K562 (cell line): Measurements from ENCODE around the gene CYS1. TPM values are rescaled to one million over a fixed set of nuclear protein-coding genes. Genes with fewer than 3 reads are reported as not detected.

Source experiments
- ATF2 ChIP-seq: sonication (generic); formaldehyde crosslinking; IDR thresholded peaks from 2 replicates; pipeline ENCODE4 v1.8.1; 2022; ENCODE audit warnings: missing genetic modification reagents
- C11orf30 ChIP-seq: fragments of 450-650 bp; IDR thresholded peaks from 2 replicates; pipeline ENCODE4 v1.6.1; 2016; ENCODE audit warnings: low read depth, mild to moderate bottlenecking
- HSF4 ChIP-seq: fragments of 250-450 bp; sonication (Bioruptor Pico); IDR thresholded peaks from 2 replicates; pipeline ENCODE4 v2.1.2; 2022; ENCODE audit warnings: mild to moderate bottlenecking, moderate library complexity, borderline replicate concordance
- MCM5 ChIP-seq: fragments of 450-650 bp; IDR thresholded peaks from 2 replicates; pipeline ENCODE4 v1.6.1; 2016; ENCODE audit warnings: low read depth
- PCBP1 ChIP-seq: fragments of 200-400 bp; formaldehyde crosslinking; IDR thresholded peaks from 2 replicates; pipeline ENCODE4 v1.6.1; 2018; ENCODE audit warnings: mild to moderate bottlenecking, low read depth, low read length; ENCODE audit not compliant: poor library complexity, severe bottlenecking
- SAFB2 ChIP-seq: fragments of 200-400 bp; formaldehyde crosslinking; IDR thresholded peaks from 2 replicates; pipeline ENCODE4 v1.6.1; 2018; ENCODE audit warnings: borderline replicate concordance, low read length, low read depth, moderate library complexity; ENCODE audit not compliant: severe bottlenecking
- YBX1 ChIP-seq: fragments of 450-650 bp; IDR thresholded peaks from 2 replicates; pipeline ENCODE4 v1.7.1; 2016; ENCODE audit warnings: mild to moderate bottlenecking
- YY1 ChIP-seq, 3 experiments: IDR thresholded peaks; 2 replicates each; pipeline ENCODE4 v1.6.1; 2011; ENCODE audit warnings: low read length in 2 of 3, mild to moderate bottlenecking in 2 of 3, moderate library complexity in 2 of 3, borderline replicate concordance in 1 of 3, control low read depth in 1 of 3, low read depth in 1 of 3; ENCODE audit not compliant: insufficient read depth in 3 of 3, insufficient replicate concordance in 2 of 3, control insufficient read depth in 1 of 3, insufficient read length in 1 of 3; ENCODE audit errors: extremely low read depth in 1 of 3
- ZBTB11 ChIP-seq, 3 experiments: fragments of 200-800 bp in 1 of 3; fragments of 250-450 bp in 1 of 3; fragments of 450-650 bp in 1 of 3; sonication (Bioruptor Pico) in 1 of 3; sonication (Bioruptor generic) in 1 of 3; formaldehyde crosslinking in 1 of 3; IDR thresholded peaks; 2 replicates each; pipeline versions ENCODE4 v1.6.1 to v1.8.0; 2016 to 2022; ENCODE audit warnings: mild to moderate bottlenecking in 2 of 3, missing genetic modification characterization in 2 of 3, missing compliant biosample characterization in 1 of 3, moderate library complexity in 1 of 3
- ZBTB40 ChIP-seq, 2 experiments: fragments of 450-650 bp in 1 of 2; sonication (generic) in 1 of 2; formaldehyde crosslinking in 1 of 2; IDR thresholded peaks; 2 replicates each; pipeline versions ENCODE4 v1.7.1 to v1.9.0; 2016 to 2022; ENCODE audit warnings: inconsistent platforms in 1 of 2, mild to moderate bottlenecking in 1 of 2, missing genetic modification reagents in 1 of 2
- polyA plus RNA-seq, 8 experiments: library from polyadenylated mRNA; depleted of rRNA in 4 of 8; stranded (reverse) in 5 of 8; unstranded in 3 of 8; fragments of >200 nt; fragmentation: Nextera tagmentation in 2 of 8; fragmentation: Illumina TruSeq in 1 of 8; extraction: Ambion mirVana in 2 of 8; extraction: Trizol in 1 of 8; gene quantifications; 2 replicates each; pipeline versions ENCODE4 v1.2.1 to v1.2.3, GENCODE V29; 2011 to 2014; ENCODE audit warnings: inconsistent platforms in 1 of 8, missing spikeins in 1 of 8
- total RNA-seq, 7 experiments: library from RNA; depleted of rRNA in 6 of 7; stranded (reverse); fragments of >200 nt in 6 of 7; fragmentation: Illumina TruSeq in 2 of 7; extraction: Trizol in 2 of 7; gene quantifications; 2 replicates each; pipeline versions ENCODE4 v1.2.1 to v1.2.3, GENCODE V29; 2011 to 2021; ENCODE audit warnings: low replicate concordance in 1 of 7

The CYS1 gene
- total and polyA plus RNA-seq, 9 of the 15 experiments (the other 6 are each of a cell fraction or from before 2014, with no cell fraction given) = 0.11 to 0.13 TPM; not detected in 7

- TF ChIP-seq ZBTB40 (IDR thresholded peaks at IDR 0.05) (peak; percentile 20; the same call in 1 of the 2 replicates), ZBTB40 (CRISPR knock-in tag; IDR thresholded peaks at IDR 0.05) (no peak), HSF4 (CRISPR knock-in tag) (no peak), C11orf30 (peak; percentile 91), SAFB2 (no peak), MCM5 (no peak), ATF2 (CRISPR knock-in tag) (no peak), YY1 (IDR thresholded peaks at IDR 0.05; ENCODE audit: borderline replicate concordance in 1 of 3, control insufficient read depth in 1 of 3, extremely low read depth in 1 of 3, insufficient read depth in 3 of 3, insufficient read length in 1 of 3, insufficient replicate concordance in 2 of 3, low read depth in 1 of 3, low read length in 2 of 3) (peak in 1 of 3 experiments; percentile 80), ZBTB11 (CRISPR knock-in tag; IDR thresholded peaks at IDR 0.05) (0 out of 6 replicates have a peak, but pooled peaks of 1 of the 3 experiments have one; percentile 33), PCBP1 (no peak), YBX1 (no peak)
Measured at GRCh38 chr2:10034333-10035052, 45.7 kb downstream of the CYS1 start (continued).
